ENCODE results near the gene ZNF516.

ZNF516 gene

DNA sequence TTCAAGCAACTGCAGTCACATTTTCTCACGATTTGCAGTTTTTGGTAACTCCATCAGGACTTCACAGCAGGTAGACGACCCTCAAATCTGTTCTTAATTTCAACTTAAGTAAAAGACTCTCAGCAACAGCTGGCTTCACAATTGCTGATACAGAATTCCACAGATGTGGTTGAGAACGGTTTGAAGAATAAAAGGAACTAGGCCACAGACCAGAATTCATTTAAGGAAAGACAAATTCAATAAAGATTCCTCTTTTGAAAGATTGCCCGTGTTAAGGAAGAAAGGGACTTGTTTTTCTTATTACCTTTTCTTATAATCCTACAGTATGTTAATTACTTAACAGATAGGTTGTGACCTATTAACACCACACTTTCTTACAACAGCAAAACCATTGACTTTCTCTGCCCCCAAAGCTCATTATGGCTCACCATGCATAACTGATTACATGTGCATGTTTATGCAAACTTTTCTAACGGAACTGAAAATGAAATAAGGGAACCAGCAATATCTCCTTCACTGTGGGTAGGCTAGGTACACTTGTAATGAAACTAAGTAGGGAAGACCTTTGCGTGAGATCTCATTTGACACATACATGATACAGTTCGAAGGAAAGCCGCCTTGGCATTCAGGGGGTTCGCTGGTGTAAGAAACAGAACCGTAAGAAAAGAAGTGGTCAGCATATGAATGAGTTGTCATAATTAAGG, 4.7 kb upstream of the ZNF516 start:
- no peaks in the 10 kb centered on the region for H3K9me3 Mint-ChIP-seq
- peaks cover 4% of the 10 kb centered on the region for H3K4me1 Mint-ChIP-seq (ENCODE audit: low read depth)
- H3K4me3 Mint-ChIP-seq = no peak overlapping the region
- no peak overlapping the region for H3K27ac Mint-ChIP-seq
- H3K27me3 Mint-ChIP-seq (ENCODE audit: low read depth) = peaks cover 61% of the 10 kb centered on the region
- H3K36me3 Mint-ChIP-seq (ENCODE audit: low read depth) = no peaks in the 10 kb centered on the region

DNA sequence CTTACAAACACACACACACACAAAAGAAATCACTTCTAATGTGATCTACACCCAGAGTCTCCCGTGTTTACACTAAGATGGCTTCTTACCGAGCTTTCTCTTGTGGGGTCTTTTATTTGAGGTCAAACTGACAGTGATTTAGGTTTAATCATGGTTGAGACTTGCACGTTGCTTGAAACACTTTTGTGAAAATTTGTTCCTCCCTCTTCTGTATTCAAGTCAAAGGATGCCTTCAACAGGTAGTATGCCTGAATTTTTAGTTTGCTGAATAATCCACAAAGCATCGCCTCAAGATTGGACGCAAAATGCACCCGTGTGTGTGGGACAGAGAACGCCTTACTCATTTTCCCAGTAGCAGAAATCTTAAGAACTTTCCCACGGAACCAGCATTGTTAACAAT, 4.0 kb upstream of the ZNF516 start:
- no peaks in the 10 kb centered on the region for H3K9me3 Mint-ChIP-seq
- no peak overlapping the region for H3K4me3 Mint-ChIP-seq
- H3K27ac Mint-ChIP-seq = no peak overlapping the region
- H3K4me1 Mint-ChIP-seq (ENCODE audit: low read depth) = peaks cover 8% of the 10 kb centered on the region
- H3K36me3 Mint-ChIP-seq (ENCODE audit: low read depth) = no peaks in the 10 kb centered on the region
- peaks cover 66% of the 10 kb centered on the region for H3K27me3 Mint-ChIP-seq (ENCODE audit: low read depth)

DNA sequence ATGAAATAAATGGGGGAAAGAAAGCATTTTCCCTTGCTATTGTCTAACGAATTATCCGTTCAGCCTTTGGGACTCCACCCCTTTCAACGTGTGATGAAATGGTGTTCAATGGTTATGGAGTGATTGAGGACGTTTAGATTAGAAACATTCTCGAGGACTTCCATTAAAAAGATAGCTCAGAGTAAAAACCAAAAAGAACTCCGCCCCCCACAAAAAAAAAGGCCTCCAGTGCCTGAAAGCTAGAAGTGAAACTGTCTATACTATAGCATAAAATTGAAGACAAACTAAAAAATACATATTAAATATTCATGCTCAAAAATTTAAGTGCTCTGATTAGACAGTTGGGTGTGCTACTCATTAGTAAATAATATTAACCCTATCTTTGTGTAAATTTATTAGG, 3.0 kb upstream of the ZNF516 start:
- H3K9me3 Mint-ChIP-seq = no peaks in the 10 kb centered on the region
- H3K27ac Mint-ChIP-seq = no peak overlapping the region
- peaks cover 16% of the 10 kb centered on the region for H3K4me1 Mint-ChIP-seq (ENCODE audit: low read depth)
- H3K36me3 Mint-ChIP-seq (ENCODE audit: low read depth) = no peaks in the 10 kb centered on the region
- no peak overlapping the region for H3K4me3 Mint-ChIP-seq
- peaks cover 69% of the 10 kb centered on the region for H3K27me3 Mint-ChIP-seq (ENCODE audit: low read depth)

DNA sequence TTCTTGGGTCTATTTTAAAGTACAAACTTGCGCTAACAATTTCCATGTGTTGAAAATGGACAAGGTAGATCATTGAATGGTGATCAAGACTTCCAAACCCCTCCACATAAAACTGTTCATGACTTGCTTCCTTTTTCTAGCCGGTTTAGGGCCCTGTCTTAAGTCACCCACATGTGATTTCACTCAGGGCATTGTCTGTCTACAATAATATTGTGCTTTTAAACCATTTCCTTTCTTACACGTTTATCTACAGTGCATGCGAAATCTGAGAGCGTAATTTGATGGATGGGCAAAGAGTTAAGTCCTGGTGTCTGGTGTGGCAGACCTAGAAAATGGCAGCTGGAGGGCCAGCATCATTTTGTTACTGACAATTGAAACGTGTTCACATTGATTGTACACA, 2.0 kb upstream of the ZNF516 start:
- Mint-ChIP-seq H3K36me3 (ENCODE audit: low read depth) (no peaks in the 10 kb centered on the region), H3K4me3 (no peak overlapping the region), H3K27me3 (ENCODE audit: low read depth) (peaks cover 79% of the 10 kb centered on the region), H3K27ac (no peak overlapping the region), H3K9me3 (no peaks in the 10 kb centered on the region), H3K4me1 (ENCODE audit: low read depth) (peaks cover 21% of the 10 kb centered on the region)

DNA sequence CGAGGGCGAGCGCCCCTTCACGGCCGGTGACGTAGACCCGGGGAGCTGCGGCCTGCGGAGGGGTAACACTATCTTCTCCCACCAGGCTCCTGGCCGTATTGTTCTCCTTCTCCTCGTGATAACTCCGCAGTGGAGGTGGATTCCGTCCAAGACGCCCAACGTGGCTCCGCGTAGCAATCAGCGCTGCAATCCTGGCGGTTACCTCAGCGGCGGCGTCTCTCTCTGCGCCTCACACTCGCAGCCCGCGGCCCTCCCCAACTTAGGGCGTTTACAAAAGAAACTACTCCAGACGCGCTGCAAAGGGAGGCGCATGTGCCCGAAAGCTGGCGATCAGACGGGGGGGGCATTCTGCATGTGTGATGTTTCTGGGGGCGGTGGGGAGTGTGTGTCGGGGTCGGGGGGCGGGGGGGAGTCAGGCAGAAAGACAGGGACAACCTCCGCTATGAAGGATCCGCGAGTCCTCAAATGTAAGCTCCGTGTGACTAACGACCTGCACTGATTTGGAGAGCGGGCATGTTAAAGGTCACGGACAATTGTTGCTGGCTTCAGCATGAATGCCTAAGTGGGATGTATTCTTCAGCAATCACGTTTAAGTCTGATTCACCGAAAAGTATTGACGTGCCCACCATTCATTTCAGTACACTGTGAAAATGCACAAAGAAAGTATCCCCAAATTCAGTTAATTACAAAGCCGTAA, 1.3 kb upstream of the ZNF516 start:
- Mint-ChIP-seq H3K9me3 (no peaks in the 10 kb centered on the region), H3K4me3 (peak overlapping the region; percentile 83), H3K27me3 (ENCODE audit: low read depth) (peaks cover 76% of the 10 kb centered on the region), H3K36me3 (ENCODE audit: low read depth) (no peaks in the 10 kb centered on the region), H3K27ac (peak overlapping the region; percentile 65), H3K4me1 (ENCODE audit: low read depth) (peaks cover 21% of the 10 kb centered on the region)

DNA sequence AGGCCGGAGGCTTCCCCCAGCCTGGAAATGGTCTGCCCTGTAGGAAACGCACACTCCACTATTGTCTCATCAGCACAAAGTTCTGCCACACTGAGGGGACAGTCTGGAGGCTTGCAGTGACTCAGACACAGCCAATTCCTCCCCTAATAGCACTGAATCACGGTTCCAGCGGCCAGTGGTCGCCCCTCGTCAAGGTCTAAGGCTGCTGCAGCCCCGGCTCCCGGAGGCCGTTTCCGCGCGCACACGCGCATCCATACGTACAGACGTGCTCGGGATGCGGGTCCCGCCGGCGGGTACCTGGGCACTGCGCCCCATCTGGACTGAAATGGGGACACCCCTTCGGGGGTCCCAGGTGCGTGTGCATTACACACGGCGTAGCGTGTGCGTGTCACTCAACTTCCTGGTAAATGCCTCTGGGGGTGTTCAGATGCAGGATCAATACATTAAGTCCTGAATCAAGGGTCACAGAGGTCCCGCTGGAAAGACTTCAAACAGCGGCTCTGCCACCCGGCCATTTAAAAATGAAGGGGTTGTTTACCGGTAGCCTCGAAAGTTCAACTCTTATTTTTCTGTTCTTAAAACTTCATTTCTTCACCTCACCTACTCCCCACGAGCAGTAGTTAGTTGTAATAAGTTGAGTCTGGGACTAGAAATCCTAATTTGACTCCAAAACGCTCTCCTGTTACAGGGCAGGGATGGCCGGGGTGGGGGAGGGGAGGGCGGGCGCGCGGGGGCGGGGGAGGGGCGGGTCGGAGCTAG, 572 bp upstream of the ZNF516 start:
- peaks cover 80% of the 10 kb centered on the region for H3K27me3 Mint-ChIP-seq (ENCODE audit: low read depth)
- peak overlapping the region; percentile 69 for H3K27ac Mint-ChIP-seq
- peak overlapping the region; percentile 76 for H3K4me3 Mint-ChIP-seq
- H3K36me3 Mint-ChIP-seq (ENCODE audit: low read depth) = no peaks in the 10 kb centered on the region
- H3K4me1 Mint-ChIP-seq (ENCODE audit: low read depth) = peaks cover 24% of the 10 kb centered on the region
- H3K9me3 Mint-ChIP-seq = no peaks in the 10 kb centered on the region

DNA sequence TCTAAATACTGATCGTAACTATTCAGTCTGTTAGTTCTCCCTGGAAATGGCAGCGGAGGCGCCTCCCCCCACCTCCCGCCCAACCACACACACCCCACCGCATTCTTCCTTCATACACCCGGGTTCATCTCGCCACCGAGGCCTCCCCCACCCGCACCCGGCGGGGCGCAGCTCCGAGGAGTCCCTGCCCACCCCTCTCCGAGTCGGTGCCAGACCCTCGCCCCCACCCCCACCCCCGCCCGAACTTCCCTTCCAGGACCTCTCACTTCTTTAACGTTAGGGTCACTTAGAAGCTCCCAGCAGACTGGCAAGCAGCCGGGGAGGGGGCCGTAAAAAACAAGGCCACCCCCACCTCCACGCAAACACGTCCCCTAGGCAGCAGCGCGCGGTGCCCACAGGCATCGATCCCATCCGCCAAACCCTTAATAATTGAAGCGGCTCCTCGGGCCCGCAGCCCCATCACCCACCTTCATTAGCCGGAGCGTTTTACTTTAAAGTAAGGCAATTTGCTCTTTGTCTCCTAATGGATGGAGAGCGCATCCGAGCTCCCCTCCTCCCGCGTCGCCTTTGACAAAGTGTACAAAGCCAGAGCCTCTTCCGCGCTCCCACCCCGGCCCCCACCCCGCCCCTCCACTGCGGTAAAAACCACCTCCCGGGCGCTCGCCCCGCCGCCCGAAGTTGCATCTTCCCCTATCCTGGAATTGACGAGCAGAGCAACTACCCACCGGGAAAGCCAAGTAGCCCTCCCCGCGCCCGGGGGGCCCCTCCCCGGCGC, 624 bp downstream of the ZNF516 start:
- no peaks in the 10 kb centered on the region for H3K36me3 Mint-ChIP-seq (ENCODE audit: low read depth)
- no peaks in the 10 kb centered on the region for H3K9me3 Mint-ChIP-seq
- peak overlapping the region; percentile 95 for H3K4me3 Mint-ChIP-seq
- H3K27me3 Mint-ChIP-seq (ENCODE audit: low read depth) = peaks cover 84% of the 10 kb centered on the region
- H3K27ac Mint-ChIP-seq = no peak overlapping the region
- peaks cover 25% of the 10 kb centered on the region for H3K4me1 Mint-ChIP-seq (ENCODE audit: low read depth)

DNA sequence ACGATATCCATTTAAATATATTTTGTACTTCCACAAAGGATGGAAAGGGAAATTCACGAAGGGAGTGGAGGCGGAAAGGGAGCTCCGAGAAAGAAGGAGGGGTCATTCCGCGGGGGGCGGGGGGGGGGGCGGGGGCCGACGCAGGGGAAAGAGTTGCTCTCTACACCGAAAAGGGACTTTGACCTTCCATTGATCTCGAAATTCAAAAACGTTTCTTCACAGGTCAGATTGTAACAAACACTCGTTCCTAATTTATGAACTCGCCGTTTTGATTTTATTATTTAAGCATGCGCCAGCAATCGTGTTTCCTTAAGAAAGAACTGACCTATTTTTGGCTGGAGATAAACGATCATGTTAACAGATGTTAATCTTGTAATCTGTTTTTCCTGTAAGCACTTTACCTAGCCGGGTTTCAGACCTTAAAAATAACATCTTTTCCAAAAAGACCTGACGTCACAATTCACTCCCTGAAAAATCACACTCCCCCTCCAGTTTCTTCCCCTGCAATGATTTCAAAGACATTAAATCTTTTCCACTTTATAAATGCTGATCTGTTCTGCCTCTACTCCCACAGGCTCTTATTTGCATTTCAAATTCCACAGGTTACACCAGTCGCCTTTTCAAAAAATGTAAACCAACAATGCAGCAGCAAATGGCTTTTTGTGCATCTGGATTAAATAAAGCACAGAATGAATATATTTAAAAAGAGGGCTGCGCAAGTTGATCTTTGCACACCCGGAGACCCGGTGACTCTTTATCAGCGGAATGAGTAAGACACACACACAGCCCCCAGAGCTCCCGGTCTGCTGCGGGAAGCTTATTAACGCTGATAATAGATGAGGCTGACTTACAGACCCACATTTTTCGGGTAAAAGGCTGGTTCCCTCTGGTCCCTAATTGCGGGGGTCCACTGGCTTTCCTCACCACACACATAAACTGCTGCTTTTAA, 1.6 kb downstream of the ZNF516 start:
- Mint-ChIP-seq H3K27ac (peak overlapping the region; percentile 79), H3K4me1 (ENCODE audit: low read depth) (peaks cover 25% of the 10 kb centered on the region), H3K4me3 (peak overlapping the region; percentile 95), H3K27me3 (ENCODE audit: low read depth) (peaks cover 84% of the 10 kb centered on the region), H3K9me3 (no peaks in the 10 kb centered on the region), H3K36me3 (ENCODE audit: low read depth) (no peaks in the 10 kb centered on the region)

DNA sequence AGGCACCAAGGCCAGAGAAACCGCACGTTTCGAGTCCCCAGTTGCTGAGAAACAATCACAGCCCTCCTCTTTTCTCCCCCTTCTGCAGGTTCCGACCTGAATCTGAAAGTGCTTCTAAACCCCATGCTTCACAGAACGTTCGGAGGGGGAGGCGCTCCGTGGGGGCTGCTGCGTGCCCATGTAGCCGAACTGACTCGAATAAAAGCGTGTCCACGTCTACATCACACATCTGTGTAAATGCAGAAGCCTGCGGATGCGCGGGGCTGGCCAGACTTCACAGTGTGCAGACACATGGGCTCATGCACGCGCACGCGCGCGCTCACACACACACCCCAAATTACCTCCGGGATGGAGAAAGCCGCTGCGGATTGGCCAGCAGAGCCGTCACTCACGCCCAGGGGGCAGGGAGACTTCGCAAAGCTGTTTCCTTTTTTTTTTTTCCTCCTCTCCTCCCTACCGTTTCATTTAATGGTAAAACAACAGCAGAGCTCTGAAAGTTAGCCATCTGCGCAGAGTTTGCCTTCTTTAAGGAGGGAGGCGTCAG, 2.3 kb downstream of the ZNF516 start:
- Mint-ChIP-seq H3K27ac (peak overlapping the region; percentile 79), H3K4me3 (peak overlapping the region; percentile 95), H3K27me3 (ENCODE audit: low read depth) (peaks cover 84% of the 10 kb centered on the region), H3K9me3 (no peaks in the 10 kb centered on the region), H3K4me1 (ENCODE audit: low read depth) (peaks cover 25% of the 10 kb centered on the region), H3K36me3 (ENCODE audit: low read depth) (no peaks in the 10 kb centered on the region)

DNA sequence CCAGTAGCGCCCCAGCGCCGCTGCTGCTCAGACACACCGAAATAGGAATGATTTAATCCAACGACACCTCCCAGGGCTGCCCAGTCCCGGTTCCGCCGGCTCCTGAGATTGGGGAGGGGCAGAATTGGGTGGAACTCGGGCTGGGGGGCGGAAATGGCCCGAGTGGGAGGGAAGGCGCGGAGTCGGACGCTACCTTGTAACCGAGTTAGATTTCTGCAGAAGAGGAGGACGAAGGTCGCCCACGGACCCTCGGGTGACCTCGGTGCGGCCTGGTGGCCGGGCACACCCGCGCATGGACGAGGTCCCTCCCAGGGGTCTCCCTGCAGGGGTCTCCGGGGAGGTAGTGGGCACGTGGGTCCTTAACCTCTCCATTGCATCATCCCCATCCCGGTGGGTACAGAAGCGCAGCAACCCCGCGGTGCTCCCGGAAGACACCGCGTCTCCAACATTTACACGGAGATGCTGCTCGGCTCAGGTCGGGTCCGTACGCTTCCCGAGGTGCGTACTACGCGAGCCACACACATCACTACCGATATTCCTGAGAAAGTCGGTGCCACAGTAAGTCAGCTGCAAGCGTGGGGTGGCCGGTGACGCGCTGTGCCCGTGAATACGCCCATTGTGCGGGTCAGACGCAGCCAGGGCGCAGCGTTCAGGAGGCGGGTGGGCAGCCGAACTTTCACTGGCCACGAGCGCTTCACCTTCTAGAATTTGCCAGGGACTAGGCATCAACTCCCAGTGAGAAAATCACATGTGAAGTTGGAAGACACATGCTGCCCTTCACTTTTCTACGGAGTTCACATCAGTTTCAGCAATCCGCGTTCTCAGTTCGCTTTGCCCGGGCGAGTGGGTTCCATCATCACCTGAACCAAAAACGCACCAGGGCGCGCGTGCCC, 3.0 kb downstream of the ZNF516 start:
- Mint-ChIP-seq H3K27me3 (ENCODE audit: low read depth) (peaks cover 82% of the 10 kb centered on the region), H3K4me1 (ENCODE audit: low read depth) (peaks cover 25% of the 10 kb centered on the region), H3K9me3 (no peaks in the 10 kb centered on the region), H3K27ac (peak overlapping the region; percentile 79), H3K36me3 (ENCODE audit: low read depth) (no peaks in the 10 kb centered on the region), H3K4me3 (peak overlapping the region; percentile 95)

DNA sequence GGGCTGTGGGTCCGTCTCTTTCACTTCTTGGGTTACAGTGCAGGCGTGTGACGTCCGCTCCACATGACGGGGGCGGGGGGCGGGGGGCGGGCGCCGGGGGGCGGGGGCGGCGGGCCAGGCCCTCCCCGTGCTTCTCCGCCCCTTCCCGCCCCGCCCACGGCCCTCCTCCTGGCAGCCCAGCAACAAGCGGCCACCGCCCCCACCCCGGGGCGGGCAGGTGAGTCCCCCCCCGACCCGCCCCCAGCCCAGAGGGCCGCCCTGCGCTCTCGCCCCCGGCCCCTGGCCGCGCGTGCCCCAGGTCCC, 3.6 kb downstream of the ZNF516 start:
- H3K27ac Mint-ChIP-seq = no peak overlapping the region
- H3K9me3 Mint-ChIP-seq = no peaks in the 10 kb centered on the region
- H3K27me3 Mint-ChIP-seq (ENCODE audit: low read depth) = peaks cover 82% of the 10 kb centered on the region
- H3K36me3 Mint-ChIP-seq (ENCODE audit: low read depth) = no peaks in the 10 kb centered on the region
- peaks cover 25% of the 10 kb centered on the region for H3K4me1 Mint-ChIP-seq (ENCODE audit: low read depth)
- H3K4me3 Mint-ChIP-seq = peak overlapping the region; percentile 95

DNA sequence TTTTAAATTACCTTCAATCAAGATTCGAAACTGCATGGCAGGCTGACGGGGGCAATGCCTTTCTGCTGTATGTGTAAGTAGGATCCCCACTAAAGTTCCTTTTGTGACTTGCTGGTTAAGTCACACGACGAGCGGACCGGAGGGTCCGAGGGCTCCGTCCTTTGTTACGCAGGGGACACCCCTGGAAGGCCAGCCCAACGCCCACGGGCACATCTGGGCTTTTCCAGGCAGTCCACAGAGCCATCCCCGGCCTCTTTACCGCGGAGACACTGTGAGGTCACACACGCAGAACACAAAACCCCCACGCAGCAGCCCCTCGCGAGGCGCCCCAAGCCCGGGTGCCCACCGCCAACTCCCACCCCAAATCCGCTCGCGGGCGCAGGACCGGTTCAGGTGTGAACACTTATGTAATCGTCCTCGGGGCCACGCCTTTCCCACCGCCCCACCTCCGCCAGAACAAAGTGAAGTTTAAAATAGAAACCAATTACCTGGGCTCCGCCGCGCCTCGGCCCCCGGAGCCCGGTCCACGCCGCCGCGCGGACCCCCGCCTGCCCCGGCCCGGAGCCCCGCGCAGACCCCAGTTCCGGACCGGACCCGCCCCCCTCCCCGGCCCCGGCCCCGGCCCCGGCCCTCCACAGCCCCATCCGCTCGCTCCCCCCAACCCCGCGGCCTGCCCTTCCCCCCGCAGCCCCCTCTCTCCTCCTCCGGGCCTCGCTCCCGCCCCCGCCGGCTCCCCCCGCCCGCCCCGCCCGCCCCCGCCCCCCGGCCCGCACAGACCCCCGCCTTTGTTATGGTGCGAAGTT, 4.2 kb downstream of the ZNF516 start:
- Mint-ChIP-seq H3K4me1 (ENCODE audit: low read depth) (peaks cover 23% of the 10 kb centered on the region), H3K4me3 (peak overlapping the region; percentile 79), H3K9me3 (no peaks in the 10 kb centered on the region), H3K27me3 (ENCODE audit: low read depth) (peaks cover 79% of the 10 kb centered on the region), H3K27ac (peak overlapping the region; percentile 26), H3K36me3 (ENCODE audit: low read depth) (no peaks in the 10 kb centered on the region)

All from T-helper 1 cell treated with Interleukin-12 subunit alpha and Interleukin-12 subunit beta and Interleukin-4 antibody, amounts not matched to agents 30 μg/mL and 1 μg/mL, for 36 hours (primary cell).